Large intestine (tissue), 3 donors: Measurements from ENCODE around the gene SCN8A. TPM values are rescaled to one million over a fixed set of nuclear protein-coding genes. Genes with fewer than 3 reads are reported as not detected.

Experiments
- DNase-seq, 2 donors: peaks; one replicate each; pipeline versions ENCODE4 v3.0.0 to v3.0.0-alpha.2; 2013
- H3K27ac ChIP-seq: one replicate; pipeline ENCODE4 v1.5.1; 2013; ENCODE audit warnings: low read length
- H3K27me3 ChIP-seq: 2 replicates; pipeline ENCODE4 v1.6.1; 2013; ENCODE audit warnings: low read length; ENCODE audit not compliant: control insufficient read depth, insufficient read depth
- H3K36me3 ChIP-seq: 2 replicates; pipeline ENCODE4 v1.6.1; 2013; ENCODE audit warnings: low read length; ENCODE audit not compliant: control insufficient read depth, insufficient read depth
- H3K4me1 ChIP-seq: one replicate; pipeline ENCODE4 v1.6.1; 2013; ENCODE audit warnings: low read length; ENCODE audit not compliant: control insufficient read depth, insufficient read depth
- H3K4me3 ChIP-seq: one replicate; pipeline ENCODE4 v1.5.1; 2013; ENCODE audit warnings: low read length
- H3K9me3 ChIP-seq: one replicate; pipeline ENCODE4 v1.6.1; 2013; ENCODE audit warnings: mild to moderate bottlenecking, low read depth, low read length, moderate library complexity; ENCODE audit not compliant: control insufficient read depth
- WGBS: methylation state at CpG from one replicate; pipeline ENCODE4 v1.1.5; 2013; ENCODE audit warnings: low lambda C conversion rate; ENCODE audit not compliant: insufficient coverage; 5-methylcytosine and 5-hydroxymethylcytosine counted together
- polyA plus RNA-seq: library from polyadenylated mRNA; unstranded; fragments of 120-200 nt; gene quantifications from one replicate; pipeline ENCODE4 v1.2.1, GENCODE V29; 2013

The SCN8A gene
- polyA plus RNA-seq, 1 donor: 1.4 TPM

DNA sequence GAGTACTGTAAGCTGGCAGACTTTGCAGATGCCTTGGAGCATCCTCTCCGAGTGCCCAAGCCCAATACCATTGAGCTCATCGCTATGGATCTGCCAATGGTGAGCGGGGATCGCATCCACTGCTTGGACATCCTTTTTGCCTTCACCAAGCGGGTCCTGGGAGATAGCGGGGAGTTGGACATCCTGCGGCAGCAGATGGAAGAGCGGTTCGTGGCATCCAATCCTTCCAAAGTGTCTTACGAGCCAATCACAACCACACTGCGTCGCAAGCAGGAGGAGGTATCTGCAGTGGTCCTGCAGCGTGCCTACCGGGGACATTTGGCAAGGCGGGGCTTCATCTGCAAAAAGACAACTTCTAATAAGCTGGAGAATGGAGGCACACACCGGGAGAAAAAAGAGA lies 215.9 kb downstream of the SCN8A start:
- Histone ChIP-seq H3K36me3 (no peaks in the 10 kb centered on the region), H3K27me3 (no peaks in the 10 kb centered on the region), H3K9me3 (no peaks in the 10 kb centered on the region), H3K4me3 (no peak overlapping the region), H3K27ac (no peak overlapping the region), H3K4me1 (no peaks in the 10 kb centered on the region)
- no CpG with 5 or more reads among the region's 16 CpGs for WGBS
- no peak for DNase-seq

DNA sequence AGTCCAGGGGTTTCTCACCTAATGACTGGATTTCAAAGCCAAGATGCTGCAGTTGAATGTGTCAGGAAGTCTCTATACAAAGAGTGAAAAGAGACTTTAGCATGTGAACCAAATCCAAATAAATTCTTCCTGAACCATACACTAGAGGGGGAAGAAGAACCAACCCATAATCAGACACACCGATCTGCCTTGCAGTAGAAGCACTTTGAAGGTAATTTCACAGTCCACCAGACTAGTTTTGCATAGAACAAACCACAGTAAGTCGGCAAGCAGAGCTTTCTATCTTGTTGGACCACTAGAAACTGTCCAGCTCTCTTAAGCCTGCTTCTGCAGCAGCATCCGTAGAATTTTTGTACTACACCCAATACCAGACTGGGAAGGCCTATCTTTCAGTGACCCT lies 218.2 kb downstream of the SCN8A start:
- no CpG with 5 or more reads among the region's 3 CpGs for WGBS
- Histone ChIP-seq H3K9me3 (no peaks in the 10 kb centered on the region), H3K27ac (no peak overlapping the region), H3K36me3 (no peaks in the 10 kb centered on the region), H3K4me1 (no peaks in the 10 kb centered on the region), H3K27me3 (no peaks in the 10 kb centered on the region), H3K4me3 (no peak overlapping the region)
- DNase-seq: no peak

DNA sequence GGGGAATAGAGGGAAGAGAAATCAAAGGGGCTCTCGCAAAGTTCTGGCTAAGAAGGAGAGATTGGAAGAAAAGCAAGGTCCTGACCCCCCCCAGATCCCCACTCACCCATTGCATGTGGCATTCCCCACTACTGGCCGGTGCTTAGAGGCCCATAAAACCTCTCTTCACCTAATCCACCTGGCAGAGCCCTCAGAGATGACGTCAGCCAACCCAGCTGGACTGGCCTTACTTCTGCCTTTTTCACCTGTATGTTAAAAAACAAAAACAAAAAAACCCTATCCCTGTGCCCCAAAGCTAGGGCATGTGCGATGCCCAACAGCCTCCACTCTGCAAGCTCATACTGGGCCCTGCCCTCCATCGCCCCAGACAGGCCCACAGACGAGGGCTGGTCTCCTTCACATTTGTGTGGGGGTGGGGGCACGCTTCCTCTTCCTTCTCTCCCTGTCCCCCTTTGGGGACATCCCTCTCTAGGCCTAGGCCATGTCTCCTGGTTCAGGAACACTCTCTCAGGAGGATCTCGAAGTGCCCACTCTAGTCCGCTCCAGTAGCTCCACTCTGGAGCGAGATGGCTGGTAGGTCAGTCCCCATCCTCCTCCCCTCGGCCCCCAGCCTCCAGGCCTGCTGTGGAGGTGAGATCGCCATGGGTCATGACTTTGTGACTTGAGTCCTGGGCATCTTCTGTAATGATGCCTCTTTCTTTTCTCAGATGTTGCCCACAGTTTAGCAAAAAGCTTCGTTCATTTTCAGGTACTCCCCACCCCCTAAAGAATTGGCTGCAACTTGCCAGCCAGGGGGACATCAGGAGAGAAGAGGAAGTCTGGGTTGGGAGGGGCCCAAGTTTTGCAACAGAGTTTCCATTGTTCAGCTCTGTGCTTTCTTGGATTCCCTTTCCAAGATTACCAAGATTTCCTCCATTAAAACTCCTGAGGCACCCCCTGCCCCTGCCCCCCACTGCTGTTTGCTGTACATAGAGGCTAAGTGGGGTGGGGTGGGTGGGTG lies 220.5 kb downstream of the SCN8A start:
- H3K27ac ChIP-seq: no peak overlapping the region
- no peaks in the 10 kb centered on the region for H3K27me3 ChIP-seq
- no CpG with 5 or more reads among the region's 13 CpGs for WGBS
- H3K36me3 ChIP-seq: no peaks in the 10 kb centered on the region
- H3K4me1 ChIP-seq: peaks cover 4% of the 10 kb centered on the region
- H3K9me3 ChIP-seq: no peaks in the 10 kb centered on the region
- no peak for DNase-seq
- H3K4me3 ChIP-seq: no peak overlapping the region

DNA sequence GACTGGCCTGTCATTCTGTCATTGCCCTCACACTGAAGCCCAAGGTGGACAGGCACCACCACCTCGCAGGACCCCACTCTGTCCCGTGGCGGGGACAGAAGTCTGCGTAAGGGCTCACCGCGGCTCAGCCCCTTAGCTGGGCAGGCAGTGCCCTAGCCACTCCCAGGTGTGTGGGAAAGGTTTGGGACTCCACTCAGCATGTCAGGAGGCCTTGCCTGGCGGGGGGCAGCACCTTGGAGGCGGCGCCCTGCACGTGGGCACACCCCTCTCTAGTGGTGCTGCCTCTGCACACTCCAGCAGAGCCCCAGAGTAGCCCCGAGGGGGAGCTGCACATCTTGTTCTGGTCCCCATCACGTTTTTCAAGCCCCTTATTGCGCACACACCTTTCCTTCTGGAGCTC lies 221.8 kb downstream of the SCN8A start:
- DNase-seq: no peak
- Histone ChIP-seq H3K9me3 (no peaks in the 10 kb centered on the region), H3K27ac (no peak overlapping the region), H3K36me3 (no peaks in the 10 kb centered on the region), H3K4me1 (peaks cover 14% of the 10 kb centered on the region), H3K27me3 (no peaks in the 10 kb centered on the region), H3K4me3 (no peak overlapping the region)
- WGBS: no CpG with 5 or more reads among the region's 13 CpGs

DNA sequence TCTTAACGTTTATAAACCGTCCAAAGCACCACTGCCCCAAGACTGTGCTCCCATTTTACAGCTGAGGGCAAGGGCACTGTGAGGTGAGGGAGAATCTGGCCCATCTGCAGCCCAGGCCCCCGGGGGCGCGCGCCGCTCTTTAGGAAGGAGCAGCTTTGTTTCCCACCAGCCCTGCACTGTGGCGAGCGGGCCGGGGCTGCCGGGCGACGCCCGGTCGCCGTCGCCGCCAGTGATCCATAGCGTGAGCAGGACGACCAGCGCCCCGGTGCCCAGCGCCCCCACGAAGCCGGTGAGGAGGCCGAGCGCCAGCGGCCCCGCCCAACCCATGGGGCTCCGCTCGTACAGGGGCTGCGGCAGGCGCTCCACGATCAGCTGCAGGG lies 222.9 kb downstream of the SCN8A start:
- no peak overlapping the region for H3K27ac ChIP-seq
- DNase-seq: no peak
- no peaks in the 10 kb centered on the region for H3K9me3 ChIP-seq
- WGBS: no CpG with 5 or more reads among the region's 34 CpGs
- peak overlapping the region; percentile 40 for H3K4me3 ChIP-seq
- peaks cover 14% of the 10 kb centered on the region for H3K4me1 ChIP-seq
- H3K27me3 ChIP-seq: no peaks in the 10 kb centered on the region
- no peaks in the 10 kb centered on the region for H3K36me3 ChIP-seq

GRCh38 chr12:51814311-51815088 lies 223.5 kb downstream of the SCN8A start:
- H3K27me3 ChIP-seq: no peaks in the 10 kb centered on the region
- peak overlapping the region; percentile 75 for H3K27ac ChIP-seq
- no CpG with 5 or more reads among the region's 100 CpGs for WGBS

DNA sequence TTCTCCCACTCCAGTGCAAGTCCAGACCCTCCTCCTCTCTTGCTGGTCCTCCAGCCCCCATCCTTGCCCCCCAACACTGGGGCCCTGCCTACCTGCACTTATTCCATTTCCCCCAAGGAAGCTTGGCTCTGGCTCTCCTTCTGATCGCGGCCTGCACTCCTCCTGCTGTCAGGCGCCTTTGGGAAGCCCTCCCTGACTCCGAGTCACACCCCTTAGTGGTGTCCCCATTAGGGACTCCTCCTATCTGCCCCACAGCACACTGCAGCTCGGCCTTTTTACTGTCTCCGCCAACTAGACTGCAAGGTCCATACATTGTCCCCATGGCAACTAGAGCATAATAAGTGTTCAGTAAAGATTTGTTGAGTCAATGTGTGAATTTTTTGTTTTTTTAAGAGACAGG lies 224.5 kb downstream of the SCN8A start:
- H3K36me3 ChIP-seq: no peaks in the 10 kb centered on the region
- H3K27me3 ChIP-seq: no peaks in the 10 kb centered on the region
- no peak overlapping the region for H3K27ac ChIP-seq
- peaks cover 14% of the 10 kb centered on the region for H3K4me1 ChIP-seq
- no CpG with 5 or more reads among the region's 6 CpGs for WGBS
- H3K9me3 ChIP-seq: no peaks in the 10 kb centered on the region
- no peak overlapping the region for H3K4me3 ChIP-seq
- no peak for DNase-seq

More at GRCh38 chr12:51814311-51815088, 223.5 kb downstream of the SCN8A start:
- Histone ChIP-seq H3K4me3 (peak overlapping the region; percentile 71), H3K9me3 (no peaks in the 10 kb centered on the region), H3K4me1 (peaks cover 14% of the 10 kb centered on the region), H3K36me3 (no peaks in the 10 kb centered on the region)
- DNase-seq: peak; percentile 83 to 92

- Histone ChIP-seq H3K4me1 (peaks cover 14% of the 10 kb centered on the region), H3K27ac (peak overlapping the region; percentile 34), H3K27me3 (peaks cover 1% of the 10 kb centered on the region), H3K4me3 (no peak overlapping the region), H3K9me3 (peaks cover 8% of the 10 kb centered on the region), H3K36me3 (no peaks in the 10 kb centered on the region)
- peak; percentile 89 to 94 for DNase-seq
- no CpG with 5 or more reads among the region's 10 CpGs for WGBS
Measured at GRCh38 chr12:51817027-51817953, 226.3 kb downstream of the SCN8A start.

DNA sequence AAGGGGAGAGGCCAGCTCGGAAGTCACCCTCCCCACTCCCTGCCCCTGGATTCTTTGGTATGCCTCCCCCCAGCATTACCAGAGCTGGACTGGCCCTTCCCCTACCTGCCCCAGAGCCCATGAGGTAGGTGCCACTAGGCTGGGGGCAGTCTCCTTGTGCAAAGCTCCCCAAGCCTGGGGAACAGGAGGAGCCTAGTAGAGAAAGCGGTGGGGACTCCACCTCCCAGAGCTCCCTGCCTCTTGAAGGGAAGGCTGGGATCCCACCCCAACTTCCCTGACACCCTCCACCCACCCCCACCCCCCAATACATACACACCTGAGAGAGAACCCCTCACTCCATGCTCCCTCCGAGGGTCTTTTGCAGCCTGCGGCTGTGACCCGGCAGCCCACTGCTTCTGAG lies 227.1 kb downstream of the SCN8A start:
- H3K27ac ChIP-seq: no peak overlapping the region
- peaks cover 8% of the 10 kb centered on the region for H3K9me3 ChIP-seq
- DNase-seq: no peak
- no CpG with 5 or more reads among the region's 5 CpGs for whole genome bisulfite sequencing
- H3K4me3 ChIP-seq: no peak overlapping the region
- H3K4me1 ChIP-seq: peaks cover 14% of the 10 kb centered on the region
- no peaks in the 10 kb centered on the region for H3K36me3 ChIP-seq
- H3K27me3 ChIP-seq: peaks cover 3% of the 10 kb centered on the region
